HepG2 (cell line): ENCODE measurements around the gene IL18. TPM values are rescaled to one million over a fixed set of nuclear protein-coding genes. Genes with fewer than 3 reads are reported as not detected.

Experiments used
- ATAC-seq: fragments of 200-7000 bp; cut with Tn5 transposase; 3 replicates; pipeline ENCODE4 v1.9.1; 2020; ENCODE audit warnings: mild to moderate bottlenecking, moderate library complexity
- BruUV-seq: library from RNA; stranded (reverse); fragments of 400-500 nt; replicated peaks from 2 replicates; lab custom pipeline; 2021; lab: Mats Ljungman, UMichigan
- CTCF ChIA-PET: fragments of 300-600 bp; formaldehyde crosslinking; extraction: SDS; loops from one replicate; lab custom pipeline; 2021; ENCODE audit warnings: low total read pairs, inconsistent platforms, low intra/inter-chr PET ratio; lab: Yijun Ruan, JAX
- POLR2A ChIA-PET: fragments of 350-600 bp; sonication (Branson Sonifier 250); formaldehyde crosslinking; loops from one replicate; lab custom pipeline; 2020; ENCODE audit warnings: antibody characterized with exemption, inconsistent platforms; lab: Yijun Ruan, JAX
- DNase-seq: peaks from one replicate; pipeline ENCODE4 v3.0.0-alpha.2; 2015; ENCODE audit warnings: low spot score
- FAIRE-seq: peaks from 3 replicates; lab custom pipeline; 2011; peaks lifted over from hg19 to GRCh38; lab: Jason Lieb, UNC
- H2AFZ ChIP-seq: one replicate; pipeline ENCODE4 v1.6.1; 2011; ENCODE audit warnings: low read length, inconsistent platforms
- H3K27ac ChIP-seq: fragments of 300-600 bp; 3 replicates; pipeline ENCODE4 v1.8.0; 2011; ENCODE audit warnings: mixed run types, mild to moderate bottlenecking, mixed read lengths, low read length, inconsistent platforms; ENCODE audit not compliant: insufficient read depth; ENCODE audit errors: extremely low read length
- H3K27me3 ChIP-seq, 2 experiments: fragments of 200-600 bp in 1 of 2; 2 replicates in 1 of 2; 3 replicates in 1 of 2; pipeline versions ENCODE4 v1.6.0 to v1.8.0; 2011; ENCODE audit warnings: low read length in 2 of 2, mild to moderate bottlenecking in 2 of 2, moderate library complexity in 2 of 2, inconsistent platforms in 1 of 2; ENCODE audit not compliant: insufficient read depth in 2 of 2, control insufficient read depth in 1 of 2
- H3K36me3 ChIP-seq, 2 experiments: fragments of 200-600 bp in 1 of 2; replicated peaks in 1 of 2; 2 replicates in 1 of 2; 3 replicates in 1 of 2; pipeline versions ENCODE4 v1.5.1 to v1.8.0; 2011; ENCODE audit warnings: low read length in 2 of 2, inconsistent platforms in 1 of 2; ENCODE audit not compliant: insufficient read depth in 2 of 2, control insufficient read depth in 1 of 2
- H3K4me1 ChIP-seq: 2 replicates; pipeline ENCODE4 v1.5.1; 2012; ENCODE audit warnings: low read length, inconsistent platforms; ENCODE audit not compliant: insufficient read depth
- H3K4me2 ChIP-seq: 2 replicates; pipeline ENCODE4 v1.6.0; 2011; ENCODE audit warnings: low read depth, low read length, inconsistent platforms
- H3K4me3 ChIP-seq, 3 experiments: fragments of 200-600 bp in 1 of 3; sonication (generic), shearing (Covaris generic) in 1 of 3; replicated peaks in 1 of 3; 2 replicates each; pipeline ENCODE4 v1.5.1; 2011 to 2016; ENCODE audit warnings: low read length in 3 of 3, inconsistent platforms in 2 of 3, low read depth in 2 of 3, mild to moderate bottlenecking in 2 of 3, control low read depth in 1 of 3, mixed read lengths in 1 of 3; ENCODE audit not compliant: insufficient read depth in 1 of 3
- H3K79me2 ChIP-seq: one replicate; pipeline ENCODE4 v1.6.1; 2011; ENCODE audit warnings: low read length, inconsistent platforms; ENCODE audit not compliant: insufficient read depth
- H3K9ac ChIP-seq: 2 replicates; pipeline ENCODE4 v1.6.0; 2011; ENCODE audit warnings: mild to moderate bottlenecking, low read depth, low read length, inconsistent platforms; ENCODE audit not compliant: insufficient read depth
- H3K9me3 ChIP-seq: 2 replicates; pipeline ENCODE4 v1.5.1; 2012; ENCODE audit warnings: mild to moderate bottlenecking, low read length
- H4K20me1 ChIP-seq: 2 replicates; pipeline ENCODE4 v1.6.0; 2011; ENCODE audit warnings: inconsistent platforms, mild to moderate bottlenecking, low read length, moderate library complexity; ENCODE audit not compliant: insufficient read depth
- BHLHE40 ChIP-seq: IDR thresholded peaks from 2 replicates; pipeline ENCODE4 v1.6.1; 2011; ENCODE audit warnings: low read length, improper control_type of control experiment
- FOXJ3 ChIP-seq: sonication (generic); formaldehyde crosslinking; IDR thresholded peaks from 2 replicates; pipeline ENCODE4 v1.4.0; 2020; ENCODE audit warnings: missing genetic modification reagents, mild to moderate bottlenecking, borderline replicate concordance
- HHEX ChIP-seq: IDR thresholded peaks from 2 replicates; pipeline ENCODE4 v1.6.1; 2016; ENCODE audit warnings: control low read depth
- PHF21A ChIP-seq: sonication (generic); formaldehyde crosslinking; IDR thresholded peaks from 2 replicates; pipeline ENCODE4 v1.5.0; 2020; ENCODE audit warnings: mild to moderate bottlenecking, missing genetic modification reagents
- POGZ ChIP-seq: sonication (generic); formaldehyde crosslinking; IDR thresholded peaks from 2 replicates; pipeline ENCODE4 v1.4.0; 2020; ENCODE audit warnings: mild to moderate bottlenecking, missing genetic modification reagents
- SMC3 ChIP-seq: IDR thresholded peaks from 2 replicates; pipeline ENCODE4 v1.6.1; 2011; ENCODE audit warnings: low read length, improper control_type of control experiment
- SP2 ChIP-seq: sonication (generic); formaldehyde crosslinking; IDR thresholded peaks from 2 replicates; pipeline ENCODE4 v1.5.1; 2020; ENCODE audit warnings: mild to moderate bottlenecking, missing genetic modification reagents
- TRIM24 ChIP-seq: sonication (generic); formaldehyde crosslinking; IDR thresholded peaks from 2 replicates; pipeline ENCODE4 v1.8.0; 2022; ENCODE audit warnings: mild to moderate bottlenecking, missing genetic modification reagents
- ZNF230 ChIP-seq: sonication (generic); formaldehyde crosslinking; IDR thresholded peaks from 2 replicates; pipeline ENCODE4 v1.4.0; 2020; ENCODE audit warnings: mild to moderate bottlenecking, missing genetic modification reagents
- ZNF460 ChIP-seq: sonication (generic); formaldehyde crosslinking; IDR thresholded peaks from 2 replicates; pipeline ENCODE4 v1.5.1; 2020; ENCODE audit warnings: missing genetic modification reagents, mild to moderate bottlenecking, borderline replicate concordance
- ZNF557 ChIP-seq: sonication (generic); formaldehyde crosslinking; IDR thresholded peaks from 2 replicates; pipeline ENCODE4 v1.4.0; 2020; ENCODE audit warnings: missing genetic modification reagents
- ZNF605 ChIP-seq: sonication (generic); formaldehyde crosslinking; IDR thresholded peaks from 2 replicates; pipeline ENCODE4 v1.8.0; 2022; ENCODE audit warnings: mild to moderate bottlenecking, missing genetic modification reagents
- WGBS: methylation state at CpG from one replicate; pipeline ENCODE4 v1.1.6; 2017; ENCODE audit warnings: low lambda C conversion rate; 5-methylcytosine and 5-hydroxymethylcytosine counted together
- in situ Hi-C: cut with HindIII; loops from 2 replicates; pipeline ENCODE4 v1.10.0; 2017; ENCODE audit warnings: low pct_unique_long_range_greater_than_20kb; ENCODE audit not compliant: extremely low pct_ligation_motif_present
- intact Hi-C: fragments of 100-400 bp; cut with micrococcal nuclease; formaldehyde crosslinking; loops from one replicate; pipeline ENCODE4 v1.10.0; 2022; ENCODE audit not compliant: unreplicated experiment
- polyA plus RNA-seq, 8 experiments: library from polyadenylated mRNA; depleted of rRNA in 3 of 8; stranded (reverse) in 7 of 8; unstranded in 1 of 8; fragments of >200 nt; fragmentation: Illumina TruSeq in 4 of 8; extraction: Trizol in 4 of 8; gene quantifications; 2 replicates each; pipeline versions ENCODE4 v1.2.1 to v1.2.3, GENCODE V29; 2011 to 2016; ENCODE audit warnings: low read depth in 4 of 8, missing spikeins in 1 of 8, mixed read lengths in 1 of 8; ENCODE audit not compliant: insufficient read depth in 1 of 8
- total RNA-seq, 5 experiments: library from RNA; depleted of rRNA; stranded (reverse); fragments of >200 nt; fragmentation: Illumina TruSeq; extraction: Trizol; gene quantifications; 2 replicates each; pipeline ENCODE4 v1.2.3, GENCODE V29; 2016; ENCODE audit warnings: low read depth in 1 of 5
- TF ChIP-seq, protein P1 (sequence below): conservative IDR thresholded peaks from 2 replicates; pipeline ENCODE4 v1.6.1; 2018; ENCODE audit warnings: missing genetic modification reagents
- TF ChIP-seq, protein P2 (sequence below): IDR thresholded peaks from 2 replicates; pipeline ENCODE4 v1.6.1; 2012; ENCODE audit warnings: low read length, improper control_type of control experiment
- TF ChIP-seq, protein P3 (sequence below): sonication (generic); formaldehyde crosslinking; IDR thresholded peaks from 2 replicates; pipeline ENCODE4 v1.5.1; 2020; ENCODE audit warnings: mild to moderate bottlenecking, missing genetic modification reagents

Gene IL18
- total and polyA plus RNA-seq, 2 of the 13 experiments (the other 11 are each of a cell fraction or from before 2014, with no cell fraction given): 0.89 to 2.7 TPM

DNA sequence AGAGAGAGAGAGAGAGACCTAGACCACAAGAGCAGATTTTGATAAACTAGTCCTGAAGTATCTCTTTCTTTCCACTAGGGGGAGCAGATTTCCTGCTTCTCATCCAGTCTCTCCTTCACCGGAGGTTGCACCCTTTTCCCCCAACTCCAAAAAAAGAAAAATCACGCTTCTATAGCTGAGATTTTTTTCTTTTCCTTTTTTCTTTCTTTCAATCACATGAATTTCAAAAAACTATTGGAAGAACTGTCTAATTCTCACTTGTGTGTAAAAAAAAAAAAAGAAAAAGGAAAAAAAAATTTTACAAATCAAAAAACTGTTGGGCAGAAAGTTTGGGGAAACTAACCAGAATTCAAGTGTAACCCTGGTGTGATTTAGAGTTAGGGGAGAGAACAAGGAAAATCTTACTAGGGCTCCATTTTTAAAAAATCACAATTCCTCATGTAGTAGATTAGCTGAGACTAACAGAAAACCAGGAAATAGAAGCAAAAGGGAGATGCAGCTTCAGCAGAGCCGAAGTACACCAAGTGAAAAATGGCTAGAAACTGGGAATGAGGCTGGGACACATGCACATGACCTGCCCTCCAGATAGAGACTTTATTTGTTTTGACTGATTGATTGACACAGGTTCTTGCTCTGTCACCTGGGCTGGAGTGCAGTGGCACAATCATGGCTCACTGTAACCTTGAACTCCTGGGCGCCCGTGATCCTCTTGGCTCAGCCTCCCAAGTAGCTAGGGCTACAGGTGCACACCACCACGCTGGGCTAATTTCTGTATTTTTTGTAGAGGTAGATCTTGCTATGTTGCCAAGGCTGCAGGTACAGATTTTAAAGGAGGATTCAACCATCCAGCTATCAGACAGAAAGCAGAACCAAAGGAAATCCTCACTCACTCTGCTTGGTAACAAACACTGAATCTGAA, 50.1 kb downstream of the IL18 start:
- Histone ChIP-seq H4K20me1 (no peaks in the 10 kb centered on the region), H3K79me2 (no peaks in the 10 kb centered on the region), H3K27ac (no peak overlapping the region), H3K27me3 (no peaks in the 10 kb centered on the region), H3K36me3 (no peaks in the 10 kb centered on the region), H3K4me3 (peak overlapping the region in 1 of 3 experiments; percentile 34; a peak in 1 of 6 replicates), H3K9me3 (no peaks in the 10 kb centered on the region), H3K4me1 (peaks cover 5% of the 10 kb centered on the region; the same call in 1 of the 2 replicates), H3K9ac (no peak overlapping the region), H2AFZ (no peak overlapping the region), H3K4me2 (peak overlapping the region; percentile 39; the same call in 1 of the 2 replicates)
- ATAC-seq (peak; percentile 58; the same call in 1 of the 3 replicates), FAIRE-seq (peak; percentile 72), DNase-seq (peak; percentile 54)
- BruUV-seq: no TSS peak
- WGBS: 36% methylated on average over 6 of the region's 6 CpGs
- ChIA-PET CTCF (interaction anchor here (2.1 to 2.3 kb wide), 2 partner anchors 61 to 166 kb away, joined by 10 to 25 read pairs; partner anchors contain the start of gene BCO2), POLR2A (interaction anchor here (1.1 kb wide), 3 partner anchors 10 to 100 kb away, joined by 3 to 4 read pairs (median 3); no protein-coding TSS in a partner anchor)
- in situ Hi-C loops (loop anchor here (5.0 to 10.0 kb wide), 2 partner anchors 64 to 171 kb away; partner anchors contain the start of gene BCO2), intact Hi-C loops (loop anchor here (1.0 kb wide), 2 partner anchors 62 to 167 kb away; partner anchors contain the start of gene BCO2)
- TF ChIP-seq, protein P1, sequence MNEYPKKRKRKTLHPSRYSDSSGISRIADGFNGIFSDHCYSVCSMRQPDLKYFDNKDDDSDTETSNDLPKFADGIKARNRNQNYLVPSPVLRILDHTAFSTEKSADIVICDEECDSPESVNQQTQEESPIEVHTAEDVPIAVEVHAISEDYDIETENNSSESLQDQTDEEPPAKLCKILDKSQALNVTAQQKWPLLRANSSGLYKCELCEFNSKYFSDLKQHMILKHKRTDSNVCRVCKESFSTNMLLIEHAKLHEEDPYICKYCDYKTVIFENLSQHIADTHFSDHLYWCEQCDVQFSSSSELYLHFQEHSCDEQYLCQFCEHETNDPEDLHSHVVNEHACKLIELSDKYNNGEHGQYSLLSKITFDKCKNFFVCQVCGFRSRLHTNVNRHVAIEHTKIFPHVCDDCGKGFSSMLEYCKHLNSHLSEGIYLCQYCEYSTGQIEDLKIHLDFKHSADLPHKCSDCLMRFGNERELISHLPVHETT (CRISPR knock-in tag): no peak
- TF ChIP-seq PHF21A (CRISPR knock-in tag) (no peak), POGZ (peak; percentile 28; the same call in 1 of the 2 replicates), SMC3 (peak; percentile 61; the same call in 1 of the 2 replicates), BHLHE40 (no peak), TRIM24 (CRISPR knock-in tag) (0 out of 2 replicates have a peak, but pooled peaks have one; percentile 37), ZNF230 (CRISPR knock-in tag) (no peak), ZNF605 (no peak), FOXJ3 (CRISPR knock-in tag) (no peak), HHEX (CRISPR knock-in tag) (no peak), ZNF557 (no peak), ZNF460 (CRISPR knock-in tag) (peak; percentile 99), SP2 (no peak)
- TF ChIP-seq, protein P2, sequence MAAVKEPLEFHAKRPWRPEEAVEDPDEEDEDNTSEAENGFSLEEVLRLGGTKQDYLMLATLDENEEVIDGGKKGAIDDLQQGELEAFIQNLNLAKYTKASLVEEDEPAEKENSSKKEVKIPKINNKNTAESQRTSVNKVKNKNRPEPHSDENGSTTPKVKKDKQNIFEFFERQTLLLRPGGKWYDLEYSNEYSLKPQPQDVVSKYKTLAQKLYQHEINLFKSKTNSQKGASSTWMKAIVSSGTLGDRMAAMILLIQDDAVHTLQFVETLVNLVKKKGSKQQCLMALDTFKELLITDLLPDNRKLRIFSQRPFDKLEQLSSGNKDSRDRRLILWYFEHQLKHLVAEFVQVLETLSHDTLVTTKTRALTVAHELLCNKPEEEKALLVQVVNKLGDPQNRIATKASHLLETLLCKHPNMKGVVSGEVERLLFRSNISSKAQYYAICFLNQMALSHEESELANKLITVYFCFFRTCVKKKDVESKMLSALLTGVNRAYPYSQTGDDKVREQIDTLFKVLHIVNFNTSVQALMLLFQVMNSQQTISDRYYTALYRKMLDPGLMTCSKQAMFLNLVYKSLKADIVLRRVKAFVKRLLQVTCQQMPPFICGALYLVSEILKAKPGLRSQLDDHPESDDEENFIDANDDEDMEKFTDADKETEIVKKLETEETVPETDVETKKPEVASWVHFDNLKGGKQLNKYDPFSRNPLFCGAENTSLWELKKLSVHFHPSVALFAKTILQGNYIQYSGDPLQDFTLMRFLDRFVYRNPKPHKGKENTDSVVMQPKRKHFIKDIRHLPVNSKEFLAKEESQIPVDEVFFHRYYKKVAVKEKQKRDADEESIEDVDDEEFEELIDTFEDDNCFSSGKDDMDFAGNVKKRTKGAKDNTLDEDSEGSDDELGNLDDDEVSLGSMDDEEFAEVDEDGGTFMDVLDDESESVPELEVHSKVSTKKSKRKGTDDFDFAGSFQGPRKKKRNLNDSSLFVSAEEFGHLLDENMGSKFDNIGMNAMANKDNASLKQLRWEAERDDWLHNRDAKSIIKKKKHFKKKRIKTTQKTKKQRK: no peak
- TF ChIP-seq, protein P3, sequence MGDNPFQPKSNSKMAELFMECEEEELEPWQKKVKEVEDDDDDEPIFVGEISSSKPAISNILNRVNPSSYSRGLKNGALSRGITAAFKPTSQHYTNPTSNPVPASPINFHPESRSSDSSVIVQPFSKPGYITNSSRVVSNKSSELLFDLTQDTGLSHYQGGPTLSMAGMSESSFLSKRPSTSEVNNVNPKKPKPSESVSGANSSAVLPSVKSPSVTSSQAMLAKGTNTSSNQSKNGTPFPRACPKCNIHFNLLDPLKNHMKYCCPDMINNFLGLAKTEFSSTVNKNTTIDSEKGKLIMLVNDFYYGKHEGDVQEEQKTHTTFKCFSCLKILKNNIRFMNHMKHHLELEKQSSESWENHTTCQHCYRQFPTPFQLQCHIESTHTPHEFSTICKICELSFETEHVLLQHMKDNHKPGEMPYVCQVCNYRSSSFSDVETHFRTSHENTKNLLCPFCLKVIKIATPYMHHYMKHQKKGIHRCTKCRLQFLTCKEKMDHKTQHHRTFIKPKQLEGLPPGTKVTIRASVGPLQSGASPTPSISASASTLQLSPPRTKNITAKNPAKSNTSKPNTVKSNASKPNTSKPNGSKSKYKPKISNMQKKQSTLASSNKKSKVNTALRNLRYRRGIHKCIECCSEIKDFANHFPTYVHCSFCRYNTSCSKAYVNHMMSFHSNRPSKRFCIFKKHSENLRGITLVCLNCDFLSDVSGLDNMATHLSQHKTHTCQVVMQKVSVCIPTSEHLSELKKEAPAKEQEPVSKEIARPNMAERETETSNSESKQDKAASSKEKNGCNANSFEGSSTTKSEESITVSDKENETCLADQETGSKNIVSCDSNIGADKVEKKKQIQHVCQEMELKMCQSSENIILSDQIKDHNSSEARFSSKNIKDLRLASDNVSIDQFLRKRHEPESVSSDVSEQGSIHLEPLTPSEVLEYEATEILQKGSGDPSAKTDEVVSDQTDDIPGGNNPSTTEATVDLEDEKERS (CRISPR knock-in tag): peak; percentile 76; the same call in 1 of the 2 replicates
